Stimulated activated CD4-positive, alpha-beta T cell treated with anti-CD3 and anti-CD28 coated beads, Interleukin-12 subunit alpha, Interleukin-12 subunit beta, amount 100 ng/mL, for 48 hours (primary cell): Measurements from ENCODE around the gene RNF123.
A peak's percentile ranks its signal among the peaks of the same experiment; 100 is the strongest.
"Not testable (repeated sequence)": the region's sequence is repeated elsewhere in the genome, so short reads cannot be mapped to it uniquely, and the experiment has no call there.

ENCODE experiments used
- DNase-seq, 3 donors: peaks; one replicate each; pipeline ENCODE4 v3.0.0-alpha.2; 2020; ENCODE audit warnings: low read depth in 2 of 3, low spot score in 1 of 3

The RNF123 gene

DNA sequence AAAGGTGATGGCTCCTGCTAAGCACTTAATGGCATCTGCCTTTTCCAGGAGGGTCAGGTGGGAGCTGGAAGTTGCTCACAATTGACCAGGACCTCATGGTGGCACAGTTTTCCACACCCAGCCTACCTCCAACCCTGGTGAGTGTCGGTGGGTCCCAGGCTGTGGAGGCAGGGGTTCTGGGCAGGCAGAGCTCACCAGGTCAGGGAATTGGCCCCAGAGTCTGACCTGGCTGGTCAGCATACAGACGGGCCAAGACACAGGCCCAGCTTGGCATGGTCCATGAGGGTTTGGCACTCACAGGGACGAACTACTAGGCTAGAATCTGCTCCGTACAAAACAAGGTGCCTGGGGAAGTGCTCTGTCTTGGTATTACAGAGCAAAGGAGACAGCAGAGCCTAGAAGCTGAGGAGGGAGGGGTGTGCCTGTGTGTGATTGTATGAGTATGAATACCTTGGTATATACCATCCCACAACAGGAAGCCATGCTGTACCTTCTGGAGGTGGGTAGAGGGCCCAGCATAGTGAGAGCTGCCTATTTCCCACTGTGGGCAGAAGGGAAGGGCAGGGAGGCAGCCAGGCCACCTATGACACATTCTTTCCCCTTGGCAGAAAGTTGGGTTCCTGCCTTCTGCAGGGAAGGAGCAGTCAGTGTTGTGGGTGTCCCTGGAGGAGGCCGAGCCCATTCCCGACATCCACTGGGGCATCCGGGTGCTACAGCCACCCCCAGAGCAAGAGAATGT lies 8.7 kb upstream of the RNF123 start:
- DNase-seq, result no peak

DNA sequence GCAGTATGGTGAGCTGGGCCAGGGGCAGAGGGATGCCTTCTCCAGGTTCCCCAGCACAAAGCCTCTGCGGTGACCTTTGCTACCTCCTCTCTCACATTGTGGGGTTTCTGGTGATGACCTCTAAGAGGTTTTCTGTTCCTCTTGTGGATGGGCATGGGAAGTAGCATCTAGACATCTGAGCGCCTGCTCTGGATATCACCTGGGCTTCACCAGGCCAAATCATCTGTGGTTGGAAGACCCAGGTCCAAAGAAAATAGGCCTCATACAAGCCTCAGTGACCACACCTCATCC lies 8.2 kb upstream of the RNF123 start:
- DNase-seq, result no peak

- DNase-seq, result no peak
Observed at GRCh38 chr3:49681543-49681942, 7.8 kb upstream of the RNF123 start.

DNA sequence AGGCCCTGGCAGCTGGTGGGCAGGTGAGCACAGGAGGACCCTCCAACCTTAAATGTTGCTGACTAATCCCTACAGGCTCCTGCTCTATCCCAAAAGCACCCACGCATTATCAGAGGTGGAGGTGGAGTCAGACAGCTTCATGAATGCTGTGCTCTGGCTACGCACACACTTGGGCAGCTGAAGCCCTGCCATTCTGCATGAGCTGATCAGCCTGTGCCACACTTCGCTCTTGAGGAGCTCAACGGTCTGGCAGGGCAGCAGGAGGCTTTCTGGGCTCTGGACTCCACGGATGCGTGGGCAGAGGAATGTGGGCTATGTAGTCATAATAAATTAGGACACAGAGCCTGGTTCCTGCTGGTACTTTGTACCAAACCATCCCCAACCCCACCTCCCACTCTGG lies 6.2 kb upstream of the RNF123 start:
- no peak for DNase-seq

GRCh38 chr3:49684453-49684852 lies 4.9 kb upstream of the RNF123 start:
- DNase-seq, result not testable (repeated sequence)

GRCh38 chr3:49685103-49685502 lies 4.3 kb upstream of the RNF123 start:
- not testable (repeated sequence) for DNase-seq

DNA sequence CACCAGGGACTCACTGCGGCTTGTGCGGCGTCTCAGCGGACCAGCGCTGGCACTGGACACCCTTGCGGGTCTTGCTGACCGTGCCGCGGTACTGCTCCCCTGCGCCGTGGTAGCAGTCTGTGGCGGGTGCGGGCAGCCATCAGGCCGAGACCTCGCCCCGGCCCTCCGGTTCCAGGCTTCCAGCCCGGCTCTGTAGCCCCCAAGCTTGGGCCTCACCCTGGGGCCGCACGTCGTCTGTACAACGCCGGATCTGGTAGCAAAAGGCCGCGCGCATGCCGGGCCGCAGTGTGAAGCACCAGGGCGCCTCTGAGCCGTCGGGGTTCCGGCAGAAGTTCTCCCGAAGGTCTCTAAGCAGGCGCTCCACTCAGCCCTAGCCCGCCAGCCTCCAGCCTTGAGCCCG lies 3.5 kb upstream of the RNF123 start:
- not testable (repeated sequence) for DNase-seq

- DNase-seq, result not testable (repeated sequence)
Observed at GRCh38 chr3:49686346-49686745, 3.0 kb upstream of the RNF123 start.

GRCh38 chr3:49686769-49687423 lies 2.5 kb upstream of the RNF123 start:
- peak in 2 of 3 donors; percentile 28 to 38 for DNase-seq

GRCh38 chr3:49687424-49687795 lies 1.9 kb upstream of the RNF123 start:
- not testable (repeated sequence) for DNase-seq

DNA sequence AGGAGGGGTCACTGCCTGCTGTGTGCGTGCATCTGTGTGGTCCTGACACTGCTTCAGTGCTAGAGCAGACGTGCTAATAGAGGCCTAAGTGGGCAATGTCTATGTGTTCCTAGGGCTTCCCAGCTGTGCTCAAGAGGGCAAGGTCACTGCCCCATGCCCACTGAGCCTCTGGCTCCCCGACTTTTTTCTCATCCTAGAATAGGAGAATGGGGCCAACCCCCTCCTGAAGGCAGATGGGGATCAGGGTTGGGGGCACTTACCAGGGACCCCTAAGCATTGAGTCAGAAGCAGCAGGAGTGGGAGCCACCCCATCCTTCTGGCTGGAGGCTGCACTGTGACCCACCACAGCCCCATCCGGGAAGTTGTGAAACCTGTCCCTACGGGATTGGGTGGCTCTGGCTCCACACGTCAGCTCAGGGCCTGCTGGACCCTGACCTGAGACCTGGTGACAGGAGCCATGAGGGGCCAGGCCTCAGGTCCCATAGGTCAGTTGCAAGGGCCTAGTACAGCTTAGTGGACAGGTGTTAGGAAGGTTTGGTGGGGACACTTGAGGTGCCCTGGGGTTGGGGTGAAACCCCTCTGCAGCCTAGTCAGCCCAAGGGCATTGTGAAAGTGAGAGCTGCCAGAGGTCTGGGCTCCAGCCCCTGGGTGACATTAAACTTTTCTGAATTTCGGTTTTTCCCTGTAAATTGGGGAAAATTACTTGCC lies 865 bp upstream of the RNF123 start:
- DNase-seq, result not testable (repeated sequence)

DNA sequence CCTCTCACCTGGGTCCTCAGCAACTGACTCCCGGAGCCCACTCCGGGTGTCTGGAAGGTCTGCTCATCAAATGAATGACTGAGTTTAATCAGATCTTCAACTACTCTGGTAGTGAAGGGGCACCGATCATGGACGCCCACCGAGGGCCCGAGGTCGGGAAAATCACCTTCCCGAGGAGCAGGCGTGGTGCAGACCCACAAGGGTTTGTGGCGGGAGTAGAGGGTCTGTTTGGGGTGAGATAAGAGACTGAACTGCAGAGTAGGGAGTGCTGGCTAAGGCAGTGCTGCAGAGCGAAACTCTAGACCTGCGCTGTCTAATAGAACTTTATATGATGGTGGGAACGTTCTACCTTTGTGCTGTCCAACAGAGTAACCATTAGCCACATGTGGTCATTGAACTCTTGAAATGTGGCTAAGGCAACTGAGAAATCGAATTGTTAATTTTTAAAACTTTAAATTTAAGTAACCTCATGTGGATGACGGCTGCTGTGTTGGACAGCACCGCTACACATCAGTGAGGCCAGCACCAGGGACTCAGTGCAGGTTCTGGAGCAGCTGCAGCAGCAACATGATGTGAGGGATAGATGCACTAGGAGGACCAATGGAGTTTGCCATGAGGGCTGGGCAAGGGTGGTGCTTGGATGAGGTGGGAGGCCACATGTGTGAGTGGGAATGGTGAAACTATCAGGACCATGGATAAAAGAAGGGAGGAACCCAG lies 709 bp downstream of the RNF123 start:
- DNase-seq, result not testable (repeated sequence)

GRCh38 chr3:49690856-49691255 lies 1.5 kb downstream of the RNF123 start:
- DNase-seq, result not testable (repeated sequence)

GRCh38 chr3:49691481-49691880 lies 2.1 kb downstream of the RNF123 start:
- not testable (repeated sequence) for DNase-seq

DNA sequence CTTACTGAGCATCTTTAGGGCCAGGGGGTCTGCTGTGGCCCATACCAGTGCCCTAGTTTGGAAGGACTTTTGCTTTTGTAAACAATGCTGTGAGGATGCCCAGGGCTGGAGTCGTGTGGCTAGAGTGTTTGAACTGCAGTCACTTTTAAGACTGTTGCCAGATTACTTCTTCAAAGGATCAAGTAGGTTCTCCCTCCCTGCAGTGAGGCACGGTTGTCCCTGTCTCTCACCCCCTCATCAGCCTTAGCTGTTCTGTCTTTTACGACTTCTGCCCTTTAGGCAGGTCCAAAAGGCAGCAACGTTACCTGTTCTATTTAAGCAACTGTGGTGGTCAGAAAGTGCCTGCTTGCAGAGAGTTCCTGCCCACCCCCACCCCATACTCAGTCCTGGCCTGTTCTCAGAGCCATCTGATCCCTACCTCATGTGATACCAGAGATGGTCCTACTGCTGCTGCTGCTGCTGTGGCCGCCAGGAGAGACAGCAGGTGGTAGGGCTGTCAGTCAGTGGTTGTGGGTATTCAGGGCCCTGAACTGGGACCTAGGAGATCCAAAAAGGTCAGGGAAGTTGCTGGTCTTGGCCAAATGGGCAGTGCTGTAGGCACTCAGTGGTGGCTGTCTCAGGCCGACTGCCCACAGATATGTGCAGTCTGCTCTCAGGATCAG lies 5.2 kb downstream of the RNF123 start:
- not testable (repeated sequence) for DNase-seq

DNA sequence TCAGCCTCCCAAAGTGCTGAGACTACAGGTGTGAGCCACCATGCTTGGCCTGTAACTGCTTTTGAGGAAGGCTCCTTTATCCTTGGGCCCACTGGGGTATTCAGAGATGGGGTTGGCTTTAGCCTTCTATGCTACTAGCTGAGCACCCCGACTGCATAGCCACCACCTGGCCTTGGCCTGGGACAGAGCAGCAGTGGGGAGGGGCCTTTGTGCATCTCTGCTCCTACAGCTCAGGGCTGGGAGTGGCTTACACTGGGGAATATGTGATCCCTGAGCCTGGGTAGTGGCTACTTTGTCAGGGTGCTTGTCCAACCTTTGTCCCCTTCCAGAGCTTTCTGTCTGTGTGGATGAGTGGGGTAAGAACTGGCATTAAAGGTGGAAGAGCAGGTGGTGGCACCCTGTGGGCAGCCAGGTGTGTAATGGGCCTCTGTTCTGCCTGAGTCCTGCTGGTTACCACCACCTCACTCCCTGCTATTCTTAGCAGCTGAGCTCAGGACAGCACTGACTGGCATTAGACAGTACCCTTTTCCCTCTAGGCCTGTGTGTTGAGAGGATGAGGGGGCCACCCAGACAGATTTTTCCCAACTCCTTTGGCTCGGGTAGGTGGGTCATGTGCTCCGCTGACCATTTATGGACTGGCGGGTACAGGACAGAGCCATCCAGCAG lies 6.1 kb downstream of the RNF123 start:
- not testable (repeated sequence) for DNase-seq

GRCh38 chr3:49699281-49699979 lies 10.1 kb downstream of the RNF123 start:
- DNase-seq, result no peak

- DNase-seq, result no peak
Observed at GRCh38 chr3:49700014-49700413, 10.7 kb downstream of the RNF123 start.

- no peak for DNase-seq
Observed at GRCh38 chr3:49700453-49701128, 11.2 kb downstream of the RNF123 start.
